PC-9 (cell line): ENCODE data around the gene SLAIN2. TPM values are rescaled to one million over a fixed set of nuclear protein-coding genes. Genes with fewer than 3 reads are reported as not detected.

Experiments
- BruUV-seq: library from RNA; stranded (reverse); fragments of 400-500 nt; replicated peaks from 2 replicates; lab custom pipeline; 2021; lab: Mats Ljungman, UMichigan
- CTCF ChIA-PET: fragments of 300-600 bp; sonication (Branson Sonifier 250); formaldehyde crosslinking; loops from one replicate; lab custom pipeline; 2022; ENCODE audit warnings: antibody characterized with exemption; lab: Charles Lee
- POLR2A ChIA-PET: fragments of 300-600 bp; sonication (Branson Sonifier 250); formaldehyde crosslinking; loops from one replicate; lab custom pipeline; 2022; ENCODE audit warnings: antibody characterized with exemption; ENCODE audit not compliant: unreplicated experiment; lab: Charles Lee
- DNase-seq, 2 experiments: peaks; one replicate each; pipeline versions ENCODE4 v3.0.0 to v3.0.0-alpha.2; 2015 to 2022; ENCODE audit warnings: mixed read lengths in 1 of 2
- H2AFZ ChIP-seq: fragments of 200-600 bp; sonication (generic); 2 replicates; pipeline ENCODE4 v1.8.1; 2017; ENCODE audit warnings: antibody characterized with exemption
- H3F3A ChIP-seq: fragments of 200-600 bp; sonication (generic); 2 replicates; pipeline ENCODE4 v1.8.1; 2017; ENCODE audit warnings: antibody characterized with exemption, mild to moderate bottlenecking, low read depth; ENCODE audit not compliant: insufficient read depth
- H3K27ac ChIP-seq: fragments of 200-600 bp; sonication (generic); 2 replicates; pipeline ENCODE4 v1.6.1; 2016; ENCODE audit warnings: mixed run types
- H3K27me3 ChIP-seq: fragments of 200-600 bp; sonication (generic); 2 replicates; pipeline ENCODE4 v1.6.1; 2016; ENCODE audit warnings: low read depth, mixed run types; ENCODE audit not compliant: insufficient read depth
- H3K36me3 ChIP-seq: fragments of 200-600 bp; sonication (generic); 2 replicates; pipeline ENCODE4 v1.6.1; 2016; ENCODE audit warnings: low read depth, mixed run types
- H3K4me1 ChIP-seq: fragments of 200-600 bp; sonication (generic); replicated peaks from 2 replicates; pipeline ENCODE4 v1.6.1; 2016; ENCODE audit warnings: mixed run types; ENCODE audit not compliant: insufficient read depth
- H3K4me2 ChIP-seq: fragments of 200-600 bp; sonication (generic); 2 replicates; pipeline ENCODE4 v1.6.1; 2017; ENCODE audit warnings: mixed run types
- H3K4me3 ChIP-seq: fragments of 200-600 bp; sonication (generic); 2 replicates; pipeline ENCODE4 v1.6.1; 2016; ENCODE audit warnings: mixed run types
- H3K79me2 ChIP-seq: fragments of 200-600 bp; sonication (generic); 2 replicates; pipeline ENCODE4 v1.6.1; 2017; ENCODE audit warnings: low read depth, mixed run types
- H3K9me2 ChIP-seq: fragments of 200-600 bp; sonication (generic); 2 replicates; pipeline ENCODE4 v1.8.1; 2017; ENCODE audit warnings: mild to moderate bottlenecking; ENCODE audit not compliant: insufficient read depth
- H3K9me3 ChIP-seq: fragments of 200-600 bp; sonication (generic); 2 replicates; pipeline ENCODE4 v1.8.1; 2016; ENCODE audit warnings: low read depth; ENCODE audit not compliant: insufficient read depth
- H4K20me1 ChIP-seq: fragments of 200-600 bp; sonication (generic); 2 replicates; pipeline ENCODE4 v1.8.1; 2017; ENCODE audit not compliant: insufficient read depth
- CTCF ChIP-seq: fragments of 200-600 bp; sonication (generic); conservative IDR thresholded peaks from 2 replicates; pipeline ENCODE4 v1.6.1; 2017; ENCODE audit warnings: mixed run types, antibody characterized with exemption, mild to moderate bottlenecking, moderate library complexity
- EZH2 ChIP-seq: fragments of 200-600 bp; sonication (generic); IDR thresholded peaks from 2 replicates; pipeline ENCODE4 v1.8.0; 2017; ENCODE audit warnings: antibody characterized with exemption, low read depth
- intact Hi-C: fragments of 100-400 bp; cut with micrococcal nuclease; formaldehyde crosslinking; loops from one replicate; pipeline ENCODE4 v1.10.0; 2022; ENCODE audit not compliant: unreplicated experiment
- total RNA-seq: library from RNA; stranded (reverse); gene quantifications from 2 replicates; pipeline ENCODE4 v1.2.3, GENCODE V29; 2021

The SLAIN2 gene
- total RNA-seq, 1 experiment from 2014 or later: 70.4 TPM

GRCh38 chr4:48454591-48454990 is 113.3 kb downstream of the SLAIN2 start:
- Histone ChIP-seq H2AFZ (no peak overlapping the region), H3K4me3 (no peak overlapping the region), H3K79me2 (no peaks in the 10 kb centered on the region), H3K4me1 (no peaks in the 10 kb centered on the region), H3K27ac (no peak overlapping the region), H4K20me1 (no peaks in the 10 kb centered on the region), H3K36me3 (no peaks in the 10 kb centered on the region), H3K9me2 (no peaks in the 10 kb centered on the region), H3F3A (no peaks in the 10 kb centered on the region), H3K27me3 (no peaks in the 10 kb centered on the region), H3K9me3 (no peaks in the 10 kb centered on the region), H3K4me2 (no peak overlapping the region)
- ChIA-PET POLR2A (no interaction called here), CTCF (interaction anchor here (0.5 kb wide), 1 partner anchor 119 kb away, joined by 4 read pairs; no protein-coding TSS in a partner anchor)
- no peak for DNase-seq
- intact Hi-C loops: no loop called here
- no peak for TF ChIP-seq CTCF
- no peak for TF ChIP-seq EZH2
- no TSS peak for BruUV-seq

GRCh38 chr4:48461000-48461399 is 119.7 kb downstream of the SLAIN2 start:
- intact Hi-C loops: no loop called here
- TF ChIP-seq EZH2: no peak
- TF ChIP-seq CTCF: no peak
- Histone ChIP-seq H3K27ac (no peak overlapping the region), H3K4me3 (no peak overlapping the region), H3K36me3 (no peaks in the 10 kb centered on the region), H3K9me3 (no peaks in the 10 kb centered on the region), H3K4me2 (no peak overlapping the region), H3K4me1 (no peaks in the 10 kb centered on the region), H3F3A (no peaks in the 10 kb centered on the region), H3K79me2 (no peaks in the 10 kb centered on the region), H3K27me3 (no peaks in the 10 kb centered on the region), H2AFZ (no peak overlapping the region), H3K9me2 (no peaks in the 10 kb centered on the region), H4K20me1 (no peaks in the 10 kb centered on the region)
- no TSS peak for BruUV-seq
- ChIA-PET CTCF (no interaction called here), POLR2A (no interaction called here)
- DNase-seq: no peak

- H3K4me1 ChIP-seq: no peaks in the 10 kb centered on the region
- no peak overlapping the region for H2AFZ ChIP-seq
- H3K27ac ChIP-seq: no peak overlapping the region
- POLR2A ChIA-PET: no interaction called here
- H3K9me2 ChIP-seq: no peaks in the 10 kb centered on the region
- H3F3A ChIP-seq: no peaks in the 10 kb centered on the region
- no peaks in the 10 kb centered on the region for H3K36me3 ChIP-seq
- H3K9me3 ChIP-seq: no peaks in the 10 kb centered on the region
- CTCF ChIA-PET: no interaction called here
- no peak overlapping the region for H3K4me3 ChIP-seq
- no peak for TF ChIP-seq CTCF
- TF ChIP-seq EZH2: no peak
- intact Hi-C loops: no loop called here
- H3K27me3 ChIP-seq: no peaks in the 10 kb centered on the region
- no TSS peak for BruUV-seq
- H4K20me1 ChIP-seq: no peaks in the 10 kb centered on the region
- H3K79me2 ChIP-seq: no peaks in the 10 kb centered on the region
- no peak overlapping the region for H3K4me2 ChIP-seq
- no peak for DNase-seq
Measured at GRCh38 chr4:48462363-48462762, 121.0 kb downstream of the SLAIN2 start.
